Ammon's horn (tissue), 1 donor: ENCODE measurements around the gene WHAMM.

Experiments used
- DNase-seq: peaks from one replicate; pipeline ENCODE4 v3.0.0-alpha.2; 2016; ENCODE audit warnings: low spot score

Gene WHAMM

GRCh38 chr15:82870727-82871320 is 61.4 kb downstream of the WHAMM start:
- DNase-seq, result no peak

DNA sequence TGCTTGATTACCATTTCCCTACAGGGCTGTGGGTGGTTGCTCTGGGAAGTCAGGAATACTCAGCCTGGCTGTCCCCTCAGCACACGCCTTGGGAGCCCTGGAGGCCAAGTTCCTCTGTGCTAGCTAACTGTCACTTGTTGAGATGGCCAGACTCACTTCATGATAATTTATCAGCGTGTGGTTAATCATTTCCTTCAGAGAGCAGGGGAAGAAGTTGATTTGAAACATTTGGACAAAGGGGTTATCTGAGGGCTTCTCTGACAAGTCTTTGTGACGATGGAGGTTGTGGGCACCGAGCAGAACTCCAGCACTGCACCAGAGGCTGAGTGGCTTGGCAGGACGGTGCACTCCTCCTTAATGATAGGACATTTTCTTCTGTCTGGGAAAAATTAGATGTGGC is 61.9 kb downstream of the WHAMM start:
- DNase-seq, result no peak

- DNase-seq, result no peak
These were observed 62.5 kb downstream of the WHAMM start for GRCh38 chr15:82871832-82872484.

GRCh38 chr15:82873000-82873680 is 63.7 kb downstream of the WHAMM start:
- no peak for DNase-seq

GRCh38 chr15:82874267-82874666 is 64.8 kb downstream of the WHAMM start:
- DNase-seq, result no peak

GRCh38 chr15:82874961-82875360 is 65.5 kb downstream of the WHAMM start:
- no peak for DNase-seq

- DNase-seq, result no peak
These were observed 66.1 kb downstream of the WHAMM start for GRCh38 chr15:82875411-82876003.

DNA sequence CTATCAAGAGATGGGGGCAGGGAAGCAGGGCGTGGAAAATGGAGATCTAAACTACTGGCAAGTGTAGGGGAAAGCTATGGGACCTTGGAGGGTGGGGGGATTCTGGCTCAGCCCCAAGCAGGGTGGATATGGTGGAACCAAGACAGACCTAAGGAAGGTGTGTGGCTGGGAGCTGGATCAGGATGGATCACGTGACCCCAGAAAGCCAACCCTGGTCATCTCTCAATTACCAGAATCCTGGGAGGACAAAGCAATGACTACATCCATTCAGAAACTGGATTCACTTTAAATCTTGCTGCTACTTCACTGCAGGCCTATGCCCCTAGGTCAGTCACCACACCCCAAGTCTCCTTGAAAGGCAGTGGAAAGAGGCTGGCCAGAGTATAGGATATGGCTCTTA is 68.4 kb downstream of the WHAMM start:
- DNase-seq, result no peak

GRCh38 chr15:82878325-82878724 is 68.9 kb downstream of the WHAMM start:
- DNase-seq, result no peak

DNA sequence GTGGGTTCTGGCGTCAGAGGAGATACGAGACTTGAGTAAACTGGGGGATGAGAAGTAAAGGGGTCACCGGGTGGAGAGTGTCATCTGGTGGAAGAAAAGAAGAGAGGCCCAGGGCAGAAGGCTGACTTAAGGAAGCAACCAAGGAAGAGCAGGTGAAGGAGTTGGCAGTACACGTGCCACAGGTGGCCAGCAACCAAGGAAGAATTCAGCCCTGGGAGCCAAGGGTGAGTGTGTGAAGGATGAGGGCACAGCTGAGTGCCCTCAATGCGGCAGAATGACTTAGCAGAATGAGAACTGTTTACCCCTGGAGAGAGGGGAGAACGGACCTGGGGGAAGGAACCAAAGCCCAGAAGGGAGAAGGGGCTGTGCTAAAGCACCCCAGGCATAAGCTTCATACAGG is 71.3 kb downstream of the WHAMM start:
- DNase-seq, result no peak

DNA sequence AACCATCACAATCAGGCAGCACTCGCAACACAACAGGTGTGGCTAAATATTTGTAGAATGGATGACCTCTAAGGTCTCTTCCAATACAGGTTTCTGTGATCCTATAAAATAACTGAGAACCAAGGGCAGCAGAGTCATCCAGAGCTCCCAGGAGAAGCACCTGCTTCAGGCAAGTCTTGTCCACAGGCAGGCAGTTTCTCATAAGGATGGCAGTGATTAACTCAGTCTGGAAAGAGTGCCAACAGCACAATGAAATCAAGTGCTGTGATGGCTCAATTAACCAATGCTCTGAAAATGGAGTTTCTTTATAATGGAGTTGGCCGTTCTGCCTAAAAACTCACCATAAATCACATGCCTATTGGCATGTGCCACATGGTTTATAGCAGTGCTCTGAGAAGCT is 72.3 kb downstream of the WHAMM start:
- DNase-seq, result no peak

DNA sequence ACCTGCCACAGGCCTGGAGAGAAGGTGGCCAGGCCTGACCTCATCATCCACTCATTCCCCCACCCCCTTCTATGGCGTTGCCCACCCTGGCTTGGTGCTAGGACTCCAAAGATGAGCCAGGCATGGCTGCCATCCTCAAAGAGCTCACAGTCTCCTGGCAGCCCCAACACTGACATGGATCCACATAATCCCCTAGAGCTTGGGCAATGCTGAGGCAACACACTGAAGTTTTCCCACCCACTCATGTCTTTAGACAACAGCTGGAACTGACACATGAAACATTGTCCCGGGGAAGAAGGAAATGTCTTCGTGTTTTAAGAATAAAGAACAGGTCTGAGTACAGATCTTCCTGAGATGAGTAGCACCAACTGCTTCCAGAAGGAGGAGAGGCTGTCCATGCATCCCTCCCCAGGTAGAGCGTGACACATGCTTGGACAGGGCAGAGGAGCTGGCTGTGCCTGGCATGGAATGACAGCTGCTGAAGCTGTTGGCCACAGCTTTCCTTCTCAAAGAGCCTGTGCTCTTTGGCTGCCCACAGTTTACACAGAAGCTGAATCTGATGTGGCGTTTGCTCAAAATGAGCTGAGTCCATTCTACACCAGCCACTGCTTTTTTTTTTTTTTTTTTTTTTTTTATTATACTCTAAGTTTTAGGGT is 73.0 kb downstream of the WHAMM start:
- no peak for DNase-seq
